NCI-H128 (cell line): ENCODE data around the gene VCL.
"Not testable (repeated sequence)": the region's sequence is repeated elsewhere in the genome, so short reads cannot be mapped to it uniquely, and the experiment has no call there.

ENCODE experiments used
- DNase-seq: peaks from one replicate; lab custom pipeline; 2025; ENCODE audit not compliant: unreplicated experiment; lab: John Stamatoyannopoulos, UW

Gene VCL

GRCh38 chr10:74103560-74104258, 105.8 kb downstream of the VCL start:
- DNase-seq, result no peak

DNA sequence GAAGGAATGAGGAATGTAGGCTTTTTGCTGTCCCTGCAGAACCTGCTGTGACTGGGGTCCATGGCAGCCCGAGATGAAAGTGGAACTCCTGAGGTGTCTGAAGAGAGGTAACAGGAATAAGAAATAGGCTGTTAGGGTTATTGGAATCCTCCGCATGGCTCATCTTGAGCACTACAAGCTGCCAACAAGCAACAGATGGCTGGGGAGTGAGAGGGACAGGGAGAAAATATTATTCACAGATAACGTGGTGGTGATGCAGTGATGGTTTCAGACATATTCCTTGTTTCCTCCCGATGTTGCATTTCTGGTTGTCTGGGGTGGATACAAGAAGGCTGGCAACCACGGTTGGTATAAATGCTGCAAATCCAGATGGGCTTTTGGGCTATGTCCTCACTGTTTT, 106.6 kb downstream of the VCL start:
- DNase-seq, result no peak

GRCh38 chr10:74104996-74105395, 107.1 kb downstream of the VCL start:
- no peak for DNase-seq

DNA sequence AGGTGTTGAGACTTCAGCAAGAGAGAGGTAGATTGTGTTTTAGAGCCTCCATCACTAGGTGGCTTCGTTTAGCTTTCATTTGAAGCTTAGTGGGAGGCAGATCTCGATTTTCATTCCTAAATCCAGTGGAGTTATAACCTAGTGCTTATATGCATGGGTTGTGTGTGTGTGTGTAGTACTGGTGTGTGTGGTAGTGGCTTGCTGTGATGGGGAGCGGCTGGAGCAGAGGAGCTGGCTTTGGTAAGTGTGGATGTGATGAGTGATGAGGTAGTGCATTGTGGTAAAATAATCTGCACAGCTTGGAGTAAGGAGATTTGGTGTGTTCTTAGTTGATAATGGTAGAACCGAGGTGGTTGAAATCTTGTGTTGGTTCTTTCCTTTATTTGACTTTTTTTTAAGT, 109.5 kb downstream of the VCL start:
- no peak for DNase-seq

DNA sequence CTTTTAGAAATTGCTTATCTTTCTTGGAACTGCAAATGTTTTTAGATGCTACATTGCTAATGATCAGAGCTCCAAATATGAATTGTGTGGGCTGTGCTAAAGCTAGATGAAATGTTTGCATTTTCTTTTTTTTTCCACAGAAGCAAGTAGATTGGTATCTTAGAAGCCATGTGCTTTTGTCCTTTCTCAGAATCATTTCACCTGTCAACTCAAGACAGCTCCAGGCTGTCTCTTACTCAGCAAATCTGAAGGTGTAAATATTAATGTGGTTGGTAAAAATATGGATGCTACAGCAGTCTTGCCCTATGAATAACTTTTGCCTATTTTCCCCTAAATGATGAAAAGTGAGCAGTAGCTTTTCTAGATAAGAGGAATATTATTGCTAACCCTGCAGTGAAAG, 111.5 kb downstream of the VCL start:
- DNase-seq, result no peak

DNA sequence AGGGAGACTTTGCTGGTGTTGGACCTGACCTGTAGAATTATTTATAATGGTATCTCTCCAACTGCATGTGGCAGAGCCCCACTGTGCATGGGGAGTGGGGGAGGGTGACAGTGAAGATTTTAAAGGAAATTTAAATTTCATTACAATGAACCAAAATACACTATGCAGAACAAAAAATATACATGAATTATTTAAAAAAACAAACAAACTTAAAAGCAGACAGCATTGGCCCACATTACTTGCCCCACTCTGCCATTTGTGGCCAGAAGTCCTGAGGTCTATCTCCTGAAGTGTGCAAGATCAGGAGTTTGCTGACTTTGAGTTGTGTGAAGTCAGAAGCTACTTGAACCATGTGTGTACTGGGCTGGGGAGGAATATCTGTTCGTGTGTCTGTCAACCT, 112.2 kb downstream of the VCL start:
- DNase-seq, result no peak

DNA sequence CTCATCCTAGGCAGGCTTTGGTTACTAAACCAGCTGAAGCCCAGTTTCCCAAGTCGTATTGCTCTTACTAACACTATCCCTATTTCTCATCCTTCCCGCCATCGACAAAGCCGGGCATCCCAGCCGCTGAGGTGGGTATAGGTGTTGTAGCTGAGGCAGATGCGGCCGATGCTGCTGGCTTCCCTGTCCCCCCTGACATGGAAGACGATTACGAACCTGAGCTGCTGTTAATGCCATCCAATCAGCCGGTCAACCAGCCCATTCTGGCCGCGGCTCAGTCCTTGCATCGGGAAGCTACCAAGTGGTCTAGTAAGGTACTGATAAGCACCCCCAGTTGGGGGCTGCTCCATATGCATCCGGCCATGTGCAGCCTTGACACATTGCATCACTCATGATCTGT, 113.9 kb downstream of the VCL start:
- no peak for DNase-seq

GRCh38 chr10:74113546-74113945, 115.6 kb downstream of the VCL start:
- DNase-seq, result no peak

GRCh38 chr10:74114041-74114448, 116.1 kb downstream of the VCL start:
- no peak for DNase-seq

DNA sequence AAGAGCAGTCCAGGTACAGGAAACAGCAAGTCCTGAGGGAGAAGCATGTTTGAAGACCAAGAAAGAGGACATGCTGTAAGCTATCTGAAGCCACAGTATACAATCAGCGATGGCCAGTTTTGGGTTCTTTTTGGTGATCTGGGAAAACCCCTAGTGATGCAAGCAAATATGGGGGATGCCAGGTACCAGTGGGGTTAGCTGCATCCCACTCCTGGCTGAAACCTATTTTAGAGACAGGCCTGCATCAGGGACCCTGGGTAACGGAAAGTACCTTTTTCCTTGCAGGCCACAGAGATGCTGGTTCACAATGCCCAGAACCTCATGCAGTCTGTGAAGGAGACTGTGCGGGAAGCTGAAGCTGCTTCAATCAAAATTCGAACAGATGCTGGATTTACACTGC, 119.8 kb downstream of the VCL start:
- no peak for DNase-seq

DNA sequence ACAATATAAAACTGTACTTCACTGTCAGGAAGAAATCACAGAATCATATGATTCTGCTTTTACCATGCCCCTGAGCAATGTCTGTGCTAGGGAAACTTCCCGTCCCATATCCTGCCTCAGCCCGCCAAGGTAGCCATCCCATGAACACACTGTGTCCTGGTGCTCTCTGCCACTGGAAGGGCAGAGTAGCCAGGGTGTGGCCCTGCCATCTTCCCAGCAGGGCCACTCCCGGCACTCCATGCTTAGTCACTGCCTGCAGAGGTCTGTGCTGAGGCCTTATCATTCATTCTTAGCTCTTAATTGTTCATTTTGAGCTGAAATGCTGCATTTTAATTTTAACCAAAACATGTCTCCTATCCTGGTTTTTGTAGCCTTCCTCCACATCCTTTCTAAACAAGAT, 120.9 kb downstream of the VCL start:
- DNase-seq, result no peak

- DNase-seq, result no peak
Observed at GRCh38 chr10:74120911-74121310, 123.0 kb downstream of the VCL start.

GRCh38 chr10:74121368-74121767, 123.5 kb downstream of the VCL start:
- DNase-seq, result no peak

GRCh38 chr10:74122060-74122459, 124.1 kb downstream of the VCL start:
- DNase-seq, result no peak

DNA sequence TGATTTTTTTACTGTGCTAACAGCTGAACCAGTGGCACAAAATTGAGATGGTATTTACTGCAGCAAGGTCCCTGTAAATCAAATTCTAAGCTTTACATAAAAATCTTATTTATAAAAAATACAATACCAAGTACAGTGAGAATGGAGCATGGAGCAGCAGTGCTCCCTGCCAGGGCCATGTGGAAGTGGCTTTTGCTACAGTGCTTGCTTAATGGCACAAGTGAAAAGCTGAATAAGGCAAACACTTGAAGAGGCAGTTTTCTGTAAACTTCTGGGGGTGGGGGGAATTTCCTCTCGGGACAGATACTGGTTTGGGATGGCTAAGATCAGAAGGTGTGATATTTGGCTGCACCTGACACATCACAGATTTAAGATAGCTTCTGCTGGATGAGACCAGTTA, 125.2 kb downstream of the VCL start:
- no peak for DNase-seq

DNA sequence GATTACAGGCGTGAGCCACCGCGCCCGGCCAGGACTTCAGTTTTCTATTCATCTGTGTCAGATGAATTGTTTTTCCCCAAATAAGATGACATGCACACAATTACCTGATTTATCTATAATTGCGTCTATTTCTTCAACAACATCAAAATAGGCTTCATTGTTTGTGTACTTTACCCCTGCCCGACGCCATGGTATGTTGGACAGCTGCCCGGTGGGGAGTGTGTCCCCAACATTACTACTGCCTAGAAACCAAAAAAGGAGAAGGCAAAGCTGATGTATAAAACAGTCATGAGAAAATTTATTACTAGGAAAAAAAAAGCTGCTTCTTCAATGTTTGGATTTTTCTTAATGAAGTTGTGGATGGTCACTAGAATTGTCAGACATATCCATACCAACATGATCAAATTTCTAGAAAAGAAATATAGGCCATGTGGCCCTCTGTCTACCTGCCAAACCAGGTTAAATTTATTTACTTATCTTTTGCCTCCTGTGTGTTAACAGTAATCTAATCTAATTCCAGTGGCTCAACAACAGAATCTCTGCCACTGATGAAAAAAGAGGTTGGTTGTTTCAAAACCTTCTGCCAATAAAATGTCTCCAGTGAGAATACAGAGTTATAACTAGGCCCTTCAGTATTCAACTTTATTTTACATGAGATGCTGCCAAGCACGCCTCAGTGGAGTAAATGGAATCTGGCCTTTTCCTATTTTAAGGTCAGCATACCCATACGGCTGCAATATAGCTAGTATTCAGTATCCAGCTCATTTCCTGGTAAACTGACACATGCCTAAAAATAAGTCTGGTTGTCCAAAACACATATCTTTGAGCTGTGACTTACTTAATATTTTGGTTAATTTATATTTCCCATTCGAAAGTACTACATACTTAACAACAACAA, 136.3 kb downstream of the VCL start:
- no peak for DNase-seq

- DNase-seq, result no peak
Observed at GRCh38 chr10:74135452-74135851, 137.5 kb downstream of the VCL start.

- DNase-seq, result no peak
Observed at GRCh38 chr10:74137992-74138391, 140.1 kb downstream of the VCL start.

- DNase-seq, result not testable (repeated sequence)
Observed at GRCh38 chr10:74138596-74138995, 140.7 kb downstream of the VCL start.

- no peak for DNase-seq
Observed at GRCh38 chr10:74139981-74140380, 142.1 kb downstream of the VCL start.

GRCh38 chr10:74140553-74140952, 142.6 kb downstream of the VCL start:
- no peak for DNase-seq

DNA sequence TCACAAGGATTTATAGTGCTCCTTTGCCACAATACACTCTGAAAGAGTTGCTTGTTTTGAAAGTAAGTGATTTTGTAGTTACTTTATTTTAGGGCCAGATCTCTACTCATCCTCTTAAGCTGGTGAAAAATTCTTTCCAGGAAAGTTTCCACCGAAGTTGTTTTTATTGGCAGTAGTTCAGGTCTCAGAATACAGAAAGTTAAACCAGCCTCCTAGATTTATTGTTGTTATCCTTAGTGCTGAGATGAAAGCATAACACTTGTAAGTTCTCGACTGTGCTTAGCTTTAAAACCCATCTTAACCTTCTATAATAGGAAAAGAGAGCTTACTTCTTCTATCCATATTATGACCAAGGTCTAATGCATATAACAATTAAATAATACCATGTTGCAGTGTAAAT, 147.2 kb downstream of the VCL start:
- DNase-seq, result no peak
